DOHH2 (cell line): Measurements from ENCODE around the gene CRELD2.

Experiments
- H3F3A ChIP-seq: fragments of 200-600 bp; sonication (generic), shearing (Covaris generic); 2 replicates; pipeline ENCODE4 v1.6.0; 2016; ENCODE audit warnings: antibody characterized with exemption, mild to moderate bottlenecking; ENCODE audit not compliant: control insufficient read depth, insufficient read depth
- H3K27ac ChIP-seq: fragments of 200-600 bp; sonication (generic); 2 replicates; pipeline ENCODE4 v1.5.1; 2014; ENCODE audit warnings: low read depth, mild to moderate bottlenecking, low read length, moderate library complexity
- H3K27me3 ChIP-seq: fragments of 200-600 bp; sonication (generic); 2 replicates; pipeline ENCODE4 v1.6.1; 2014; ENCODE audit warnings: mild to moderate bottlenecking, low read length, mixed read lengths; ENCODE audit not compliant: control insufficient read depth
- H3K36me3 ChIP-seq: fragments of 200-600 bp; sonication (generic); 2 replicates; pipeline ENCODE4 v1.6.1; 2014; ENCODE audit warnings: mild to moderate bottlenecking, low read length, moderate library complexity, mixed read lengths; ENCODE audit not compliant: control insufficient read depth
- H3K4me1 ChIP-seq: fragments of 200-600 bp; sonication (generic); 2 replicates; pipeline ENCODE4 v1.6.1; 2014; ENCODE audit warnings: mild to moderate bottlenecking, low read length, mixed read lengths; ENCODE audit not compliant: control insufficient read depth
- H3K4me2 ChIP-seq: fragments of 200-600 bp; sonication (generic); 2 replicates; pipeline ENCODE4 v1.6.0; 2014; ENCODE audit warnings: mild to moderate bottlenecking, low read length, moderate library complexity
- H3K4me3 ChIP-seq: fragments of 200-600 bp; sonication (generic); 2 replicates; pipeline ENCODE4 v1.5.1; 2014; ENCODE audit warnings: mild to moderate bottlenecking, low read length, mixed read lengths
- H3K79me2 ChIP-seq: fragments of 200-600 bp; sonication (generic); 2 replicates; pipeline ENCODE4 v1.6.1; 2014; ENCODE audit warnings: mild to moderate bottlenecking, low read length, mixed read lengths; ENCODE audit not compliant: control insufficient read depth
- H3K9me2 ChIP-seq: fragments of 200-600 bp; sonication (generic); replicated peaks from 2 replicates; pipeline ENCODE4 v1.6.1; 2014; ENCODE audit warnings: mild to moderate bottlenecking, low read length, mixed read lengths; ENCODE audit not compliant: control insufficient read depth
- H3K9me3 ChIP-seq: fragments of 200-600 bp; sonication (generic); 2 replicates; pipeline ENCODE4 v1.6.1; 2014; ENCODE audit warnings: antibody characterized with exemption, low read length, mixed read lengths; ENCODE audit not compliant: control insufficient read depth, insufficient read depth
- H4K20me1 ChIP-seq: fragments of 200-600 bp; sonication (generic); 2 replicates; pipeline ENCODE4 v1.6.0; 2014; ENCODE audit warnings: low read depth, mild to moderate bottlenecking, antibody characterized with exemption, low read length, moderate library complexity; ENCODE audit not compliant: control insufficient read depth, insufficient read depth
- CTCF ChIP-seq: fragments of 200-600 bp; sonication (generic); IDR thresholded peaks from one replicate; pipeline ENCODE4 v1.5.1; 2014; ENCODE audit warnings: antibody characterized with exemption, mild to moderate bottlenecking, low read depth, low read length; ENCODE audit not compliant: poor library complexity, severe bottlenecking
- EZH2phosphoT487 ChIP-seq: fragments of 200-600 bp; sonication (generic); IDR thresholded peaks from 2 replicates; pipeline ENCODE4 v1.6.1; 2017; ENCODE audit warnings: borderline replicate concordance, mild to moderate bottlenecking, antibody characterized with exemption, low read length, moderate library complexity, mixed read lengths

CRELD2 gene

GRCh38 chr22:49909476-49910205 lies 8.8 kb upstream of the CRELD2 start:
- Histone ChIP-seq H3K27me3 (no peaks in the 10 kb centered on the region), H3K36me3 (peaks cover 41% of the 10 kb centered on the region), H3K27ac (no peak overlapping the region), H3K4me3 (no peak overlapping the region), H3F3A (no peaks in the 10 kb centered on the region), H3K9me3 (no peaks in the 10 kb centered on the region), H4K20me1 (no peaks in the 10 kb centered on the region), H3K4me2 (no peak overlapping the region), H3K79me2 (peaks cover 17% of the 10 kb centered on the region), H3K9me2 (no peaks in the 10 kb centered on the region), H3K4me1 (no peaks in the 10 kb centered on the region)
- TF ChIP-seq CTCF, result no peak
- TF ChIP-seq EZH2phosphoT487, result no peak

GRCh38 chr22:49910229-49911155 lies 7.9 kb upstream of the CRELD2 start:
- no peaks in the 10 kb centered on the region for H3K9me3 ChIP-seq
- TF ChIP-seq EZH2phosphoT487 (no peak), CTCF (no peak)
- H3K9me2 ChIP-seq, result no peaks in the 10 kb centered on the region
- peaks cover 17% of the 10 kb centered on the region for H3K79me2 ChIP-seq
- H3K4me2 ChIP-seq, result no peak overlapping the region
- H4K20me1 ChIP-seq, result no peaks in the 10 kb centered on the region
- H3F3A ChIP-seq, result no peaks in the 10 kb centered on the region
- H3K36me3 ChIP-seq, result peaks cover 41% of the 10 kb centered on the region
- H3K27ac ChIP-seq, result no peak overlapping the region
- H3K4me3 ChIP-seq, result no peak overlapping the region
- no peaks in the 10 kb centered on the region for H3K4me1 ChIP-seq
- no peaks in the 10 kb centered on the region for H3K27me3 ChIP-seq

GRCh38 chr22:49911881-49912625 lies 6.4 kb upstream of the CRELD2 start:
- H3K36me3 ChIP-seq, result peaks cover 38% of the 10 kb centered on the region

More at GRCh38 chr22:49911881-49912625, 6.4 kb upstream of the CRELD2 start:
- Histone ChIP-seq H3K9me2 (no peaks in the 10 kb centered on the region), H4K20me1 (no peaks in the 10 kb centered on the region), H3F3A (no peaks in the 10 kb centered on the region), H3K9me3 (no peaks in the 10 kb centered on the region), H3K79me2 (peaks cover 30% of the 10 kb centered on the region), H3K4me3 (no peak overlapping the region), H3K4me1 (peaks cover 6% of the 10 kb centered on the region), H3K27ac (no peak overlapping the region), H3K27me3 (no peaks in the 10 kb centered on the region), H3K4me2 (no peak overlapping the region)
- TF ChIP-seq CTCF (no peak), EZH2phosphoT487 (no peak)
